Heart left ventricle (tissue), 13 donors: ENCODE data around the gene IRF2.
A peak's percentile ranks its signal among the peaks of the same experiment; 100 is the strongest.

Source experiments
- CTCF ChIP-seq, 12 donors: fragments of 200-600 bp; sonication (generic) in 4 of 12; IDR thresholded peaks; one replicate each; pipeline versions ENCODE4 v1.5.0 to v1.8.0; 2018 to 2022; ENCODE audit warnings: antibody characterized with exemption in 12 of 12, mild to moderate bottlenecking in 5 of 12
- POLR2A ChIP-seq, 2 donors: fragments of 450-650 bp; IDR thresholded peaks; one replicate each; pipeline ENCODE4 v1.6.1; 2017; ENCODE audit warnings: antibody characterized with exemption in 2 of 2, mild to moderate bottlenecking in 2 of 2, moderate library complexity in 2 of 2
- donor health status: ischemic (EF 13 %, LVEDD 7.1; RV severe dilation, severe dysfunction).
- donor health status: DM: no; HTN: yes; CAD: no.
- donor health status: DM: no; HTN: no; CAD: no.
- donor health status: ischemic (EF 25% LVEDD 6.9; RV normal size, moderate dysfunction).
- donor health status: ischemic (EF 25% LVEDD 5.7; RV mildly dilated, moderate dysfunction).
- donor health status: ischemic (EF 35%, LVEDD 5.7; RV mildly dilated, moderate dysfunction).
- donor health status: nonischemic (EF 11% LVEDD 7.7; RV severe dilation, severe dysfunction).
- donor health status: DM: yes; HTN: yes; CAD: no.
- donor health status: PGD.
- donor health status: ischemic (EF 29% LVEDD 5.4; RV normal size, mild dysfunction).
- donor health status: nonischemic (EF 23%, LVEDD 6.1; RV moderate dilation, normal function).

- TF ChIP-seq POLR2A (IDR thresholded peaks at IDR 0.05) (peak in 1 of 2 donors; percentile 26), CTCF (IDR thresholded peaks at IDR 0.05) (no peak)
Observed at GRCh38 chr4:184347251-184348239, 126.8 kb downstream of the IRF2 start.
